HG02870 (cell line): ENCODE data around the gene TMEM132D.
"Not testable (repeated sequence)": the region's sequence is repeated elsewhere in the genome, so short reads cannot be mapped to it uniquely, and the experiment has no call there.

Experiments used
- ATAC-seq: cut with Tn5 transposase; IDR thresholded peaks from one replicate; pipeline ENCODE4 v1.9.1; 2021; ENCODE audit warnings: mild to moderate bottlenecking, moderate library complexity; ENCODE audit not compliant: unreplicated experiment

The TMEM132D gene

GRCh38 chr12:129549020-129549419 is 354.8 kb downstream of the TMEM132D start:
- ATAC-seq, result not testable (repeated sequence)

- ATAC-seq, result no peak
These were observed 359.1 kb downstream of the TMEM132D start for GRCh38 chr12:129544716-129545115.

GRCh38 chr12:129540954-129541353 is 362.9 kb downstream of the TMEM132D start:
- no peak for ATAC-seq

GRCh38 chr12:129540249-129540648 is 363.6 kb downstream of the TMEM132D start:
- ATAC-seq, result no peak

- not testable (repeated sequence) for ATAC-seq
These were observed 365.0 kb downstream of the TMEM132D start for GRCh38 chr12:129538724-129539335.

- no peak for ATAC-seq
These were observed 365.7 kb downstream of the TMEM132D start for GRCh38 chr12:129538137-129538536.

GRCh38 chr12:129534966-129535750 is 368.7 kb downstream of the TMEM132D start:
- ATAC-seq, result no peak

- no peak for ATAC-seq
These were observed 370.9 kb downstream of the TMEM132D start for GRCh38 chr12:129532707-129533499.

GRCh38 chr12:129532082-129532481 is 371.7 kb downstream of the TMEM132D start:
- ATAC-seq, result no peak

- no peak for ATAC-seq
These were observed 372.8 kb downstream of the TMEM132D start for GRCh38 chr12:129530984-129531383.

GRCh38 chr12:129530517-129530916 is 373.3 kb downstream of the TMEM132D start:
- ATAC-seq, result no peak

GRCh38 chr12:129527506-129527905 is 376.3 kb downstream of the TMEM132D start:
- ATAC-seq, result no peak

GRCh38 chr12:129523621-129524020 is 380.2 kb downstream of the TMEM132D start:
- no peak for ATAC-seq

- ATAC-seq, result no peak
These were observed 383.1 kb downstream of the TMEM132D start for GRCh38 chr12:129520739-129521138.

- ATAC-seq, result no peak
These were observed 400.0 kb downstream of the TMEM132D start for GRCh38 chr12:129503802-129504201.

- no peak for ATAC-seq
These were observed 407.6 kb downstream of the TMEM132D start for GRCh38 chr12:129496226-129496625.

- no peak for ATAC-seq
These were observed 409.1 kb downstream of the TMEM132D start for GRCh38 chr12:129494766-129495165.

- ATAC-seq, result no peak
These were observed 409.6 kb downstream of the TMEM132D start for GRCh38 chr12:129494260-129494659.

- no peak for ATAC-seq
These were observed 414.6 kb downstream of the TMEM132D start for GRCh38 chr12:129489100-129489676.

- ATAC-seq, result no peak
These were observed 416.9 kb downstream of the TMEM132D start for GRCh38 chr12:129486931-129487330.
